Activated CD4-positive, CD25-positive, alpha-beta regulatory T cell treated with anti-CD3 and anti-CD28 coated beads, Interleukin-2, amount 50 U/mL, for 24 hours (primary cell): ENCODE results near the gene TBC1D10A.

Source experiments
- ATAC-seq, 2 donors: fragments of 150-1000 bp; cut with Tn5 transposase; one replicate each; pipeline ENCODE4 v1.10.0; 2021; ENCODE audit warnings: mild to moderate bottlenecking in 1 of 2, moderate library complexity in 1 of 2

TBC1D10A gene

GRCh38 chr22:30318799-30319419 is 7.8 kb downstream of the TBC1D10A start:
- ATAC-seq, result no peak

- no peak for ATAC-seq
Observed at GRCh38 chr22:30317778-30318177, 9.0 kb downstream of the TBC1D10A start.

- ATAC-seq, result no peak
Observed at GRCh38 chr22:30315962-30316576, 10.7 kb downstream of the TBC1D10A start.

- peak; percentile 59 to 68 for ATAC-seq
Observed at GRCh38 chr22:30314915-30315314, 11.8 kb downstream of the TBC1D10A start.

GRCh38 chr22:30313527-30314363 is 13.0 kb downstream of the TBC1D10A start:
- ATAC-seq, result no peak

- ATAC-seq, result peak; percentile 46
Observed at GRCh38 chr22:30312053-30312452, 14.7 kb downstream of the TBC1D10A start.

- ATAC-seq, result no peak
Observed at GRCh38 chr22:30310881-30311771, 15.6 kb downstream of the TBC1D10A start.

GRCh38 chr22:30309951-30310741 is 16.6 kb downstream of the TBC1D10A start:
- peak; percentile 14 to 20 for ATAC-seq

GRCh38 chr22:30308518-30309230 is 18.1 kb downstream of the TBC1D10A start:
- ATAC-seq, result peak; percentile 76 to 80

- ATAC-seq, result no peak
Observed at GRCh38 chr22:30308093-30308492, 18.6 kb downstream of the TBC1D10A start.

GRCh38 chr22:30307041-30307574 is 19.6 kb downstream of the TBC1D10A start:
- no peak for ATAC-seq

GRCh38 chr22:30306627-30307011 is 20.1 kb downstream of the TBC1D10A start:
- ATAC-seq, result no peak

- peak; percentile 23 to 40 for ATAC-seq
Observed at GRCh38 chr22:30305906-30306626, 20.7 kb downstream of the TBC1D10A start.

- ATAC-seq, result peak; percentile 28 to 29
Observed at GRCh38 chr22:30305519-30305905, 21.2 kb downstream of the TBC1D10A start.

- no peak for ATAC-seq
Observed at GRCh38 chr22:30304495-30305244, 22.1 kb downstream of the TBC1D10A start.

GRCh38 chr22:30302810-30303138 is 24.0 kb downstream of the TBC1D10A start:
- ATAC-seq, result no peak

- no peak for ATAC-seq
Observed at GRCh38 chr22:30301995-30302809, 24.5 kb downstream of the TBC1D10A start.

- no peak for ATAC-seq
Observed at GRCh38 chr22:30299322-30299721, 27.4 kb downstream of the TBC1D10A start.
